ENCODE results near the gene ACTG1. TPM values are rescaled to one million over a fixed set of nuclear protein-coding genes. Genes with fewer than 3 reads are reported as not detected.

The ACTG1 gene
- total and polyA plus RNA-seq, 2 of the 13 experiments (the other 11 are each of a cell fraction or from before 2014, with no cell fraction given), result 973 to 1,138 TPM

GRCh38 chr17:81466564-81467472, 45.8 kb downstream of the ACTG1 start (continued):
- no peak for TF ChIP-seq LBX2 (CRISPR knock-in tag; IDR thresholded peaks at IDR 0.05; ENCODE audit: borderline replicate concordance)
- no peak for TF ChIP-seq ZNF280B (CRISPR knock-in tag; IDR thresholded peaks at IDR 0.05; ENCODE audit: borderline replicate concordance)
- no peak for TF ChIP-seq SCMH1 (CRISPR knock-in tag; IDR thresholded peaks at IDR 0.05; ENCODE audit: borderline replicate concordance)
- TF ChIP-seq ZGPAT (CRISPR knock-in tag; IDR thresholded peaks at IDR 0.05), result peak; percentile 19; the same call in 1 of the 2 replicates
- TF ChIP-seq FOXJ3 (CRISPR knock-in tag; IDR thresholded peaks at IDR 0.05; ENCODE audit: borderline replicate concordance), result no peak
- no peak for TF ChIP-seq KDM2A (CRISPR knock-in tag; IDR thresholded peaks at IDR 0.05; ENCODE audit: borderline replicate concordance, low read depth)
- no peak for TF ChIP-seq ZSCAN21 (CRISPR knock-in tag; IDR thresholded peaks at IDR 0.05; ENCODE audit: borderline replicate concordance)
- TF ChIP-seq ZNF235 (CRISPR knock-in tag; IDR thresholded peaks at IDR 0.05; ENCODE audit: borderline replicate concordance), result no peak
- TF ChIP-seq BRCA1 (CRISPR knock-in tag; IDR thresholded peaks at IDR 0.05), result no peak
- TF ChIP-seq MLXIP (CRISPR knock-in tag; IDR thresholded peaks at IDR 0.05; ENCODE audit: borderline replicate concordance), result no peak
- TF ChIP-seq CTCF (CRISPR knock-in tag; IDR thresholded peaks at IDR 0.05), result peak; percentile 33
- no peak for TF ChIP-seq ZNF569 (CRISPR knock-in tag; IDR thresholded peaks at IDR 0.05; ENCODE audit: borderline replicate concordance)
- TF ChIP-seq ZMYM2 (CRISPR knock-in tag; IDR thresholded peaks at IDR 0.05), result peak; percentile 58; the same call in 1 of the 2 replicates
- TF ChIP-seq ZNF253 (CRISPR knock-in tag; IDR thresholded peaks at IDR 0.05; ENCODE audit: borderline replicate concordance), result no peak
- TF ChIP-seq HNF4A (CRISPR knock-in tag; IDR thresholded peaks at IDR 0.05), result no peak
- TF ChIP-seq ZNF713 (CRISPR knock-in tag; IDR thresholded peaks at IDR 0.05), result no peak
- TF ChIP-seq ZNF597 (CRISPR knock-in tag; IDR thresholded peaks at IDR 0.05), result no peak
- peak; percentile 35; the same call in 1 of the 2 replicates for TF ChIP-seq ATF7-NPFF (CRISPR knock-in tag; IDR thresholded peaks at IDR 0.05; ENCODE audit: low read depth)
